PC-3 (cell line): ENCODE data around the gene RNASE9. TPM values are rescaled to one million over a fixed set of nuclear protein-coding genes. Genes with fewer than 3 reads are reported as not detected.
"Not testable (repeated sequence)": the region's sequence is repeated elsewhere in the genome, so short reads cannot be mapped to it uniquely, and the experiment has no call there.

ENCODE experiments used
- ATAC-seq: fragments of 200-7000 bp; cut with Tn5 transposase; 2 replicates; pipeline ENCODE4 v1.9.1; 2020; ENCODE audit warnings: mild to moderate bottlenecking, moderate library complexity
- BruUV-seq: library from RNA; stranded (reverse); fragments of 400-500 nt; replicated peaks from 2 replicates; lab custom pipeline; 2021; lab: Mats Ljungman, UMichigan
- CTCF ChIA-PET: fragments of 300-600 bp; sonication (Branson Sonifier 250); formaldehyde crosslinking; loops from one replicate; lab custom pipeline; 2022; ENCODE audit warnings: antibody characterized with exemption; lab: Charles Lee
- POLR2A ChIA-PET: fragments of 300-600 bp; sonication (Branson Sonifier 250); formaldehyde crosslinking; loops from one replicate; lab custom pipeline; 2022; ENCODE audit warnings: antibody characterized with exemption; ENCODE audit not compliant: unreplicated experiment; lab: Charles Lee
- DNase-seq: peaks from one replicate; pipeline ENCODE4 v3.0.0-alpha.2; 2015
- H2AFZ ChIP-seq: fragments of 300-600 bp; sonication (generic); 2 replicates; pipeline ENCODE4 v1.6.0; 2016; ENCODE audit warnings: antibody characterized with exemption, low read length
- H3F3A ChIP-seq: fragments of 300-600 bp; sonication (generic); one replicate; pipeline ENCODE4 v1.6.0; 2017; ENCODE audit warnings: antibody characterized with exemption, low read length, control low read depth, mild to moderate bottlenecking; ENCODE audit not compliant: unreplicated experiment
- H3K27ac ChIP-seq: fragments of 300-600 bp; sonication (generic); 2 replicates; pipeline ENCODE4 v1.5.1; 2016; ENCODE audit warnings: mild to moderate bottlenecking, low read length
- H3K27me3 ChIP-seq: fragments of 300-600 bp; sonication (generic); 2 replicates; pipeline ENCODE4 v1.6.1; 2016; ENCODE audit warnings: low read length, mixed read lengths
- H3K36me3 ChIP-seq: fragments of 300-600 bp; sonication (generic); 2 replicates; pipeline ENCODE4 v1.6.1; 2016; ENCODE audit warnings: low read depth, mixed run types, low read length, mixed read lengths
- H3K4me1 ChIP-seq: fragments of 300-600 bp; sonication (generic); 2 replicates; pipeline ENCODE4 v1.5.1; 2016; ENCODE audit warnings: low read length; ENCODE audit not compliant: insufficient read depth
- H3K4me2 ChIP-seq: fragments of 300-600 bp; sonication (generic); 2 replicates; pipeline ENCODE4 v1.6.0; 2016; ENCODE audit warnings: low read length
- H3K4me3 ChIP-seq: fragments of 300-600 bp; sonication (generic); 2 replicates; pipeline ENCODE4 v1.5.1; 2016; ENCODE audit warnings: mild to moderate bottlenecking, low read length, mixed read lengths
- H3K79me2 ChIP-seq: fragments of 300-600 bp; sonication (generic); 2 replicates; pipeline ENCODE4 v1.6.1; 2017; ENCODE audit warnings: low read length, mixed read lengths
- H3K9ac ChIP-seq: fragments of 300-600 bp; sonication (generic); 2 replicates; pipeline ENCODE4 v1.6.0; 2016; ENCODE audit warnings: mild to moderate bottlenecking, low read length
- H3K9me2 ChIP-seq: fragments of 300-600 bp; sonication (generic); replicated peaks from 2 replicates; pipeline ENCODE4 v1.6.1; 2016; ENCODE audit warnings: mixed run types, low read length, mixed read lengths
- H3K9me3 ChIP-seq: fragments of 300-600 bp; sonication (generic); 2 replicates; pipeline ENCODE4 v1.6.1; 2016; ENCODE audit warnings: low read length, mixed read lengths
- H4K20me1 ChIP-seq: fragments of 300-600 bp; sonication (generic); 2 replicates; pipeline ENCODE4 v1.6.1; 2016; ENCODE audit warnings: low read length, mixed read lengths
- intact Hi-C: fragments of 100-400 bp; cut with micrococcal nuclease; formaldehyde crosslinking; loops from 2 replicates; pipeline ENCODE4 v1.9.0; 2023
- total RNA-seq: library from RNA; depleted of rRNA; stranded (reverse); fragments of >200 nt; gene quantifications from 2 replicates; pipeline ENCODE4 v1.2.3, GENCODE V29; 2014; rRNA removed

Gene RNASE9
- total RNA-seq, 1 experiment from 2014 or later = not detected

DNA sequence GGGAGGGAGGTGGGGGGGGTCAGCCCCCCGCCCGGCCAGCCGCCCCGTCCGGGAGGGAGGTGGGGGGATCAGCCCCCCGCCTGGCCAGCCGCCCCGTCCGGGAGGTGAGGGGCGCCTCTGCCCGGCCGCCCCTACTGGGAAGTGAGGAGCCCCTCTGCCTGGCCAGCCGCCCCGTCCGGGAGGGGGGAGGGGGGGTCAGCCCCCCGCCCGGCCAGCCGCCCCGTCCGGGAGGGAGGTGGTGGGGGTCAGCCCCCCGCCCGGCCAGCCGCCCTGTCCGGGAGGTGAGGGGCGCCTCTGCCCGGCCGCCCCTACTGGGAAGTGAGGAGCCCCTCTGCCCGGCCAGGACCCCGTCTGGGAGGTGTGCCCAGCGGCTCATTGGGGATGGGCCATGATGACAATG is 54.1 kb downstream of the RNASE9 start:
- H3K27me3 ChIP-seq, ATAC-seq, POLR2A ChIA-PET, H3K79me2 ChIP-seq, H3K9ac ChIP-seq, BruUV-seq, H3K36me3 ChIP-seq, H3K4me1 ChIP-seq, H3F3A ChIP-seq, H4K20me1 ChIP-seq, H3K4me3 ChIP-seq, DNase-seq, CTCF ChIA-PET, intact Hi-C loops, H2AFZ ChIP-seq, H3K27ac ChIP-seq, H3K9me2 ChIP-seq, H3K9me3 ChIP-seq, H3K4me2 ChIP-seq: not testable (repeated sequence)

DNA sequence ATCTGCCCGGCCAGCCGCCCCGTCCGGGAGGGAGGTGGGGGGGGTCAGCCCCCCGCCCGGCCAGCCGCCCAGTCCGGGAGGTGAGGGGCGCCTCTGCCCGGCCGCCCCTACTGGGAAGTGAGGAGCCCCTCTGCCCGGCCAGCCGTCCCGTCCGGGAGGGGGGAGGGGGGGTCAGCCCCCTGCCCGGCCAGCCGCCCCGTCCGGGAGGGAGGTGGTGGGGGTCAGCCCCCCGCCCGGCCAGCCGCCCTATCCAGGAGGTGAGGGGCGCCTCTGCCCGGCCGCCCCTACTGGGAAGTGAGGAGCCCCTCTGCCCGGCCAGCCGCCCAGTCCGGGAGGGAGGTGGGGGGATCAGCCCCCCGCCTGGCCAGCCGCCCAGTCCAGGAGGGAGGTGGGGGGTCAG is 54.6 kb downstream of the RNASE9 start:
- H4K20me1 ChIP-seq, ATAC-seq, BruUV-seq, CTCF ChIA-PET, H3K36me3 ChIP-seq, H3K9me2 ChIP-seq, H3K4me3 ChIP-seq, H2AFZ ChIP-seq, H3K9ac ChIP-seq, H3K79me2 ChIP-seq, DNase-seq, H3K4me2 ChIP-seq, H3K4me1 ChIP-seq, H3K27me3 ChIP-seq, intact Hi-C loops, H3F3A ChIP-seq, POLR2A ChIA-PET, H3K9me3 ChIP-seq, H3K27ac ChIP-seq: not testable (repeated sequence)

Other genes with a start within 250 kb of the RNASE9 start
- gene CCNB1IP1, start 227.8 kb downstream of the RNASE9 start, total RNA-seq = 32.8 and 35.0 TPM in 2 replicates
- gene PARP2, start 217.4 kb downstream of the RNASE9 start, total RNA-seq = 35.6 and 38.3 TPM in 2 replicates
- 8.9 and 11.7 TPM in 2 replicates for gene TEP1, start 147.5 kb downstream of the RNASE9 start, total RNA-seq
- 0.17 TPM in 1 of 2 replicates, not detected in the other for gene KLHL33, start 124.9 kb downstream of the RNASE9 start, total RNA-seq
- gene OSGEP, start 106.2 kb downstream of the RNASE9 start, total RNA-seq = 57.7 and 64.1 TPM in 2 replicates
- gene APEX1, start 105.8 kb downstream of the RNASE9 start, total RNA-seq = 147 and 189 TPM in 2 replicates
- 32.9 and 35.2 TPM in 2 replicates for gene PIP4P1, start 99.6 kb downstream of the RNASE9 start, total RNA-seq
- gene PNP, start 91.6 kb downstream of the RNASE9 start, total RNA-seq = 108 and 118 TPM in 2 replicates
- gene RNASE10, start 55.5 kb downstream of the RNASE9 start, total RNA-seq = not detected in 2 replicates
- gene RNASE11, start 27.0 kb upstream of the RNASE9 start, total RNA-seq = not detected in 2 replicates
- not detected in 2 replicates for gene RNASE12, start 30.3 kb upstream of the RNASE9 start, total RNA-seq
- not detected in 2 replicates for gene OR6S1, start 80.6 kb upstream of the RNASE9 start, total RNA-seq
- 5.9 and 8.5 TPM in 2 replicates for gene RNASE4, start 123.5 kb upstream of the RNASE9 start, total RNA-seq
- 4.8 and 6.6 TPM in 2 replicates for gene ANG, start 127.7 kb upstream of the RNASE9 start, total RNA-seq
- not detected in 2 replicates for gene EDDM3A, start 184.8 kb upstream of the RNASE9 start, total RNA-seq
- not detected in 2 replicates for gene EDDM3B, start 207.4 kb upstream of the RNASE9 start, total RNA-seq
- not detected in 2 replicates for gene RNASE6, start 220.2 kb upstream of the RNASE9 start, total RNA-seq
- 0.23 and 0.51 TPM in 2 replicates for gene RNASE1, start 241.8 kb upstream of the RNASE9 start, total RNA-seq